ENCODE results near the gene NCAN.

- TF ChIP-seq POLR2A (IDR thresholded peaks at IDR 0.05) = no peak
- no peak for TF ChIP-seq CTCF (IDR thresholded peaks at IDR 0.05)
Observed at GRCh38 chr19:19294914-19295313, 83.2 kb downstream of the NCAN start.
